RWPE1 (cell line): Measurements from ENCODE around the gene SLC35F3.

Experiments
- CTCF ChIA-PET: fragments of 350-600 bp; sonication (Branson Sonifier 250); formaldehyde crosslinking; extraction: SDS; loops from one replicate; lab custom pipeline; 2021; lab: Yijun Ruan, JAX
- POLR2A ChIA-PET: fragments of 400-600 bp; formaldehyde crosslinking; extraction: SDS; loops from one replicate; lab custom pipeline; 2020; ENCODE audit warnings: antibody characterized with exemption; ENCODE audit not compliant: low non-redundant PET; lab: Yijun Ruan, JAX
- DNase-seq: peaks from one replicate; pipeline ENCODE4 v3.0.0; 2012; ENCODE audit warnings: low spot score
- H3K27ac ChIP-seq: fragments of 450-650 bp; 2 replicates; pipeline ENCODE4 v1.5.1; 2017
- CTCF ChIP-seq: fragments of 450-650 bp; conservative IDR thresholded peaks from 2 replicates; pipeline ENCODE4 v1.5.1; 2017; ENCODE audit warnings: low read depth, mild to moderate bottlenecking

Gene SLC35F3

GRCh38 chr1:234337233-234337632, 432.8 kb downstream of the SLC35F3 start:
- CTCF ChIA-PET = no interaction called here

GRCh38 chr1:234340528-234340927, 436.1 kb downstream of the SLC35F3 start:
- ChIA-PET POLR2A (no interaction called here), CTCF (no interaction called here)
- TF ChIP-seq CTCF = no peak
- H3K27ac ChIP-seq = no peak overlapping the region
- no peak for DNase-seq

More at GRCh38 chr1:234337233-234337632, 432.8 kb downstream of the SLC35F3 start:
- no peak overlapping the region for H3K27ac ChIP-seq
- POLR2A ChIA-PET = no interaction called here
- DNase-seq = no peak
- TF ChIP-seq CTCF = no peak

- CTCF ChIA-PET = interaction anchor here (0.6 to 2.1 kb wide), 2 partner anchors 33 to 165 kb away, joined by 3 to 7 read pairs; no protein-coding TSS in a partner anchor
- DNase-seq = no peak
- POLR2A ChIA-PET = no interaction called here
- TF ChIP-seq CTCF = no peak
- no peak overlapping the region for H3K27ac ChIP-seq
These were observed 438.3 kb downstream of the SLC35F3 start for GRCh38 chr1:234342774-234343173.

- DNase-seq = no peak
- H3K27ac ChIP-seq = no peak overlapping the region
- ChIA-PET POLR2A (no interaction called here), CTCF (no interaction called here)
- TF ChIP-seq CTCF = no peak
These were observed 440.8 kb downstream of the SLC35F3 start for GRCh38 chr1:234345237-234345636.

GRCh38 chr1:234348964-234349363, 444.5 kb downstream of the SLC35F3 start:
- ChIA-PET CTCF (interaction anchor here (0.6 to 0.7 kb wide), 2 partner anchors 136 to 211 kb away, joined by 3 read pairs; no protein-coding TSS in a partner anchor), POLR2A (no interaction called here)
- no peak for DNase-seq
- TF ChIP-seq CTCF = no peak
- no peak overlapping the region for H3K27ac ChIP-seq

GRCh38 chr1:234355782-234356510, 451.5 kb downstream of the SLC35F3 start:
- no peak overlapping the region for H3K27ac ChIP-seq
- POLR2A ChIA-PET = interaction anchor here (0.6 kb wide), 1 partner anchor 14 kb away, joined by 3 read pairs; no protein-coding TSS in a partner anchor
- CTCF ChIA-PET = interaction anchor here (0.7 kb wide), 1 partner anchor 991 kb away, joined by 3 read pairs; no protein-coding TSS in a partner anchor
- TF ChIP-seq CTCF = no peak
- no peak for DNase-seq

GRCh38 chr1:234356615-234357269, 452.3 kb downstream of the SLC35F3 start:
- CTCF ChIA-PET = interaction anchor here (0.5 to 0.7 kb wide), 3 partner anchors 44 to 991 kb away, joined by 3 read pairs; no protein-coding TSS in a partner anchor
- POLR2A ChIA-PET = interaction anchor here (0.6 to 1.0 kb wide), 3 partner anchors 8 to 563 kb away, joined by 3 to 8 read pairs (median 6); partner anchors contain the start of gene COA6
- DNase-seq = peak; percentile 41
- peak overlapping the region; percentile 60 for H3K27ac ChIP-seq
